Ascending aorta (tissue), 2 donors: ENCODE data around the gene LIME1. TPM values are rescaled to one million over a fixed set of nuclear protein-coding genes. Genes with fewer than 3 reads are reported as not detected.

ENCODE experiments used
- DNase-seq, 2 donors: peaks; one replicate each; pipeline ENCODE4 v3.0.0-alpha.2; 2019; ENCODE audit warnings: low spot score in 2 of 2
- H3K27ac ChIP-seq, 2 donors: fragments of 200-600 bp; sonication (generic); one replicate each; pipeline ENCODE4 v1.5.1; 2016 to 2017; ENCODE audit warnings: mild to moderate bottlenecking in 1 of 2
- H3K27me3 ChIP-seq: fragments of 200-600 bp; sonication (generic); one replicate; pipeline ENCODE4 v1.5.1; 2017
- H3K36me3 ChIP-seq, 2 donors: fragments of 200-600 bp; sonication (generic); one replicate each; pipeline ENCODE4 v1.5.1; 2016
- H3K4me1 ChIP-seq, 2 donors: fragments of 200-600 bp; sonication (generic); one replicate each; pipeline ENCODE4 v1.5.1; 2016 to 2017; ENCODE audit warnings: mild to moderate bottlenecking in 1 of 2
- H3K4me3 ChIP-seq, 2 donors: fragments of 200-600 bp; sonication (generic); one replicate each; pipeline ENCODE4 v1.5.1; 2016 to 2017; ENCODE audit warnings: mild to moderate bottlenecking in 1 of 2
- H3K9me3 ChIP-seq, 2 donors: fragments of 200-600 bp; sonication (generic); one replicate each; pipeline ENCODE4 v1.5.1; 2016
- intact Hi-C: fragments of 100-400 bp; cut with DNase I; formaldehyde crosslinking; loops from one replicate; pipeline ENCODE4 v1.15.1; 2023
- total RNA-seq: library from RNA; depleted of rRNA; stranded (reverse); fragments of >200 nt; gene quantifications from one replicate; pipeline ENCODE4 v1.1.0, GENCODE V29; 2016
- TF ChIP-seq, protein P1 (sequence below), 3 experiments: fragments of 200-600 bp in 2 of 3; fragments of 450-650 bp in 1 of 3; sonication (generic) in 2 of 3; IDR thresholded peaks; one replicate each; pipeline ENCODE4 v1.5.1; 2016 to 2019; ENCODE audit warnings: antibody characterized with exemption in 3 of 3, mild to moderate bottlenecking in 1 of 3, moderate library complexity in 1 of 3

The LIME1 gene
- total RNA-seq, 1 donor from 2014 or later, result 7.3 TPM

DNA sequence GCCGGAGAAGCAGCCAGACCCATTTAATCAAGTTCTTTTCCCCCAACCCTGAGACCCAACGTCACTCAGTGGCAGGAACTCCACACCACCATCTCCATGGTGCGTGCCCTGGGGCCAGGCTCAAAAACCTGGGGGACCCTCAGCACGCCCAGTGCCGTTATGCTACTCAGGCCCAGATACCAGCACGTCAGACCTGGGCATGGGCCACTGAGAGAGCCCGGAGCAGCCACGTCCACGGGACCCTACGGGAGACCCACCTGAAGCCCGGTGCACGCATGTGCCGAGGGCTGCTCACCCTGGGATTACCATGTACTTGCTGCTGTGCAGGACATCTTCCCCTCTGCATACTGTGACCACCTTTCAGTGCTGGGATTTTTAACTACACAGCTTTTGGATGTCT, 16.9 kb downstream of the LIME1 start:
- H3K4me1 ChIP-seq, result no peaks in the 10 kb centered on the region
- H3K9me3 ChIP-seq, result no peaks in the 10 kb centered on the region
- no peak for DNase-seq
- H3K4me3 ChIP-seq, result no peak overlapping the region
- H3K36me3 ChIP-seq, result no peaks in the 10 kb centered on the region
- intact Hi-C loops, result no loop called here
- no peaks in the 10 kb centered on the region for H3K27me3 ChIP-seq
- no peak overlapping the region for H3K27ac ChIP-seq
- TF ChIP-seq, protein P1, sequence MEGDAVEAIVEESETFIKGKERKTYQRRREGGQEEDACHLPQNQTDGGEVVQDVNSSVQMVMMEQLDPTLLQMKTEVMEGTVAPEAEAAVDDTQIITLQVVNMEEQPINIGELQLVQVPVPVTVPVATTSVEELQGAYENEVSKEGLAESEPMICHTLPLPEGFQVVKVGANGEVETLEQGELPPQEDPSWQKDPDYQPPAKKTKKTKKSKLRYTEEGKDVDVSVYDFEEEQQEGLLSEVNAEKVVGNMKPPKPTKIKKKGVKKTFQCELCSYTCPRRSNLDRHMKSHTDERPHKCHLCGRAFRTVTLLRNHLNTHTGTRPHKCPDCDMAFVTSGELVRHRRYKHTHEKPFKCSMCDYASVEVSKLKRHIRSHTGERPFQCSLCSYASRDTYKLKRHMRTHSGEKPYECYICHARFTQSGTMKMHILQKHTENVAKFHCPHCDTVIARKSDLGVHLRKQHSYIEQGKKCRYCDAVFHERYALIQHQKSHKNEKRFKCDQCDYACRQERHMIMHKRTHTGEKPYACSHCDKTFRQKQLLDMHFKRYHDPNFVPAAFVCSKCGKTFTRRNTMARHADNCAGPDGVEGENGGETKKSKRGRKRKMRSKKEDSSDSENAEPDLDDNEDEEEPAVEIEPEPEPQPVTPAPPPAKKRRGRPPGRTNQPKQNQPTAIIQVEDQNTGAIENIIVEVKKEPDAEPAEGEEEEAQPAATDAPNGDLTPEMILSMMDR (IDR thresholded peaks at IDR 0.05), result no peak

DNA sequence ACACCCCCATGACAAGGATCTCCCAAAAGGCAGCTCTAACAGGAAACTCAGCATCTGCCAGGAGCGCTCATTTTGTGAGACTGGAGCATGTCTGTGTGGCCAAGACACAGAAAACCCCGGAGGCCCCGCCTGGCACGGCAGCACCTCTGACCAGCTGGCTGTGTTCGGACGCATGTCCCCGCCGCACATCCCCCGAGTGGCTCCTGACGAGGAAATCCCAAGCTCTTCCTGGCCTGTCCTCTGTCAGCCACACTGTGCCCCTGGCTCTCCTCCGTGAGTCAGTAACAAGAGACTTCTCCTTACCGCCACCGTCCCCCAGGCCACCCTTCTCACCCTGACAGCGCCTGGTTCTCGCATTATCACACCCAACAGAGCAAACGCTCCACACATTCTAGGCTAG, 17.5 kb downstream of the LIME1 start:
- intact Hi-C loops, result no loop called here
- Histone ChIP-seq H3K27ac (no peak overlapping the region), H3K36me3 (no peaks in the 10 kb centered on the region), H3K4me3 (no peak overlapping the region), H3K27me3 (no peaks in the 10 kb centered on the region), H3K9me3 (no peaks in the 10 kb centered on the region), H3K4me1 (no peaks in the 10 kb centered on the region)
- no peak for DNase-seq
- TF ChIP-seq, protein P1 (IDR thresholded peaks at IDR 0.05), result no peak

DNA sequence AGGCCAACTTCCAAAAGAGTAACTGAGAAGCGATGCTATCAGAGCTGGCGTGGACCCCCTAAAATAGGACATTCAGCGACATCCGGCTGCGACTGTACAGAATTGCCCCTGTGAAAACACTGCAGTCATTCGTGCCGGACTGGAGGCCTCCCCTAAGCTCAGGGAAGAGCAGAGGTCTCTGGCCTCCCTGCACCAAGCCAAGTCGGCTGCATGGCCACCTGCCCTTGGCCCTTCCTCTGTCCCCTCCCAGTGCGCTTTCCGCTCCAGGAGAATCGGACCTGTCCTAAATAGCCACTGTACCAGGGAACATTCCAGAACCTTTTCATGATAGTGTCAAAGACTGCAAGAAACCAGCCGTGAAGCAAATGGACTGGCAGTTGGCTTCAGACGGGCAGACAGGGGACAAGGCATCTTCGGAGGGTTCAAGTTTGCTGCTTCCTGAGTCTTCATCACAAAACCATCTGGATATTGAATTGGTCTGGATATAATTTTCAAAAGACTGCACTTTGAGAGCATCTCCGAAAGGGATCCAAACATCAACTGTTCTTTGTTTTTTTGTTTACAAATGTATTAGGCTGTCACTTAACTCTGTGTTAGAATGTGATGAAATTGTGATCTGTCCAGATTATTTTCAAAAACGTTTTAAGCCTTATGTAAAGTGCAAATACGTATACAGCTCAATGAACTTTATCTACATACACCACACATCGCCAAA, 19.6 kb downstream of the LIME1 start:
- intact Hi-C loops, result no loop called here
- Histone ChIP-seq H3K27me3 (no peaks in the 10 kb centered on the region), H3K4me3 (no peak overlapping the region)

DNA sequence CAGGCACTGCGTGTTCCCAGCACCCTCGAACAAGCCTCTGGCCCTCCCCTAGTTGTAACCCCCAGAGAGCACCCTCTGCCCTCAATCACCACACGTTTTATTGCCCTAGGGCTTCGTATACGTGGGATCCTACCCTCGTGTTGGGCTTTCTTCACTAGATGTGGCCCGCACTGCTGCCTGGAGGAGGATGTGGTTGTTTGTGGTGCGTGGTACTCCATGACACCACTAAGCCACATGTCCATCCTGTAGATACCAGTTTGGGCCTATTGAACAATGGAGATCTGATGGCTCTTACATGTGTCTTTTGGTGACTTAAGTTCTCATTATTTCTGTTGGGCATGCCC, 20.2 kb downstream of the LIME1 start:
- H3K4me3 ChIP-seq, result no peak overlapping the region
- intact Hi-C loops, result no loop called here
- H3K27me3 ChIP-seq, result no peaks in the 10 kb centered on the region
- no peaks in the 10 kb centered on the region for H3K36me3 ChIP-seq
- no peaks in the 10 kb centered on the region for H3K9me3 ChIP-seq
- TF ChIP-seq, protein P1 (IDR thresholded peaks at IDR 0.05), result no peak
- H3K27ac ChIP-seq, result no peak overlapping the region
- DNase-seq, result no peak
- no peaks in the 10 kb centered on the region for H3K4me1 ChIP-seq

More for the DNA sequence above, 19.6 kb downstream of the LIME1 start:
- no peaks in the 10 kb centered on the region for H3K9me3 ChIP-seq
- no peak for DNase-seq
- H3K36me3 ChIP-seq, result no peaks in the 10 kb centered on the region
- TF ChIP-seq, protein P1 (IDR thresholded peaks at IDR 0.05), result no peak
- no peak overlapping the region for H3K27ac ChIP-seq
- no peaks in the 10 kb centered on the region for H3K4me1 ChIP-seq

DNA sequence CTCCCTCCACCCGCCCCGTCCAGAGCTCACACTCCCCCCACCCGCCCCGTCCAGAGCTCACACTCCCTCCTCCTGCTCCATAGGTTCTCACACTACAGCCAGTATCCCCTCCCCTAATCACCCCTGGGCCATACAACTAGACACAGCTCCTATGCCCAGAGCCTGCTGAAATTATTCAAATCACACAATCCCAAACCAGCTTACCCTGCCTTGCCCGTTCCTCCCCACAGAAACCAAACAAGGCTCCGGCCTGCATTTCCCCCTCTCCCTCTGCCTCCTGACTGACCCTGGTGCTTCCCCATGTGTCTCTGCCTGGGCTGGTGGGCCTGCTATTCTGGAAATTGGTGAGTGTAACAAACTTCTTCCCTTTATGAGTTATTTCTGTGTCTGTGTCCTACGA, 21.7 kb downstream of the LIME1 start:
- Histone ChIP-seq H3K9me3 (no peaks in the 10 kb centered on the region), H3K4me3 (no peak overlapping the region), H3K36me3 (no peaks in the 10 kb centered on the region), H3K27ac (no peak overlapping the region), H3K4me1 (no peaks in the 10 kb centered on the region), H3K27me3 (no peaks in the 10 kb centered on the region)
- intact Hi-C loops, result no loop called here
- DNase-seq, result no peak
- TF ChIP-seq, protein P1 (IDR thresholded peaks at IDR 0.05), result no peak
